HEK293 (cell line): ENCODE data around the gene OLFM2.
A peak's percentile ranks its signal among the peaks of the same experiment; 100 is the strongest.

Experiments
- AEBP2 ChIP-seq: fragments of 450-650 bp; formaldehyde crosslinking; IDR thresholded peaks from 2 replicates; pipeline ENCODE4 v1.5.1; 2016; ENCODE audit warnings: missing biosample characterization, missing genetic modification characterization, borderline replicate concordance
- BCL11A ChIP-seq: fragments of 450-650 bp; formaldehyde crosslinking; IDR thresholded peaks from 2 replicates; pipeline ENCODE4 v1.5.1; 2016; ENCODE audit warnings: low read depth, missing biosample characterization, missing genetic modification characterization
- TRIM28 ChIP-seq: IDR thresholded peaks from 2 replicates; pipeline ENCODE4 v1.6.1; 2011; ENCODE audit warnings: low read length, control low read depth, borderline replicate concordance
- ZBTB48 ChIP-seq: fragments of 450-650 bp; formaldehyde crosslinking; IDR thresholded peaks from 2 replicates; pipeline ENCODE4 v1.5.1; 2016; ENCODE audit warnings: missing biosample characterization, missing genetic modification characterization
- ZEB2 ChIP-seq: fragments of 450-650 bp; formaldehyde crosslinking; IDR thresholded peaks from 2 replicates; pipeline ENCODE4 v1.5.1; 2016; ENCODE audit warnings: missing biosample characterization, missing genetic modification characterization
- ZFP69B ChIP-seq: fragments of 450-650 bp; formaldehyde crosslinking; IDR thresholded peaks from 2 replicates; pipeline ENCODE4 v1.5.1; 2016; ENCODE audit warnings: missing biosample characterization, missing genetic modification characterization
- ZNF132 ChIP-seq: fragments of 450-650 bp; formaldehyde crosslinking; IDR thresholded peaks from 2 replicates; pipeline ENCODE4 v1.5.1; 2017; ENCODE audit warnings: missing biosample characterization, missing genetic modification characterization, borderline replicate concordance
- ZNF157 ChIP-seq: fragments of 450-650 bp; formaldehyde crosslinking; IDR thresholded peaks from 2 replicates; pipeline ENCODE4 v1.5.1; 2016; ENCODE audit warnings: missing biosample characterization, missing genetic modification characterization
- ZNF169 ChIP-seq: fragments of 450-650 bp; formaldehyde crosslinking; IDR thresholded peaks from 2 replicates; pipeline ENCODE4 v1.5.1; 2016; ENCODE audit warnings: missing biosample characterization, missing genetic modification characterization
- ZNF2 ChIP-seq: fragments of 450-650 bp; formaldehyde crosslinking; IDR thresholded peaks from 2 replicates; pipeline ENCODE4 v1.5.1; 2016; ENCODE audit warnings: missing biosample characterization, missing genetic modification characterization
- ZNF202 ChIP-seq: fragments of 450-650 bp; formaldehyde crosslinking; IDR thresholded peaks from 2 replicates; pipeline ENCODE4 v1.5.1; 2016; ENCODE audit warnings: missing biosample characterization, missing genetic modification characterization, borderline replicate concordance
- ZNF266 ChIP-seq: fragments of 450-650 bp; formaldehyde crosslinking; IDR thresholded peaks from 2 replicates; pipeline ENCODE4 v1.5.1; 2016; ENCODE audit warnings: missing biosample characterization, missing genetic modification characterization, low read depth
- ZNF501 ChIP-seq: fragments of 450-650 bp; formaldehyde crosslinking; IDR thresholded peaks from 2 replicates; pipeline ENCODE4 v1.5.1; 2016; ENCODE audit warnings: missing biosample characterization, missing genetic modification characterization
- ZNF518A ChIP-seq: fragments of 450-650 bp; formaldehyde crosslinking; conservative IDR thresholded peaks from 2 replicates; pipeline ENCODE4 v1.5.1; 2016; ENCODE audit warnings: low read depth, missing biosample characterization, missing genetic modification characterization
- ZNF529 ChIP-seq: fragments of 450-650 bp; formaldehyde crosslinking; IDR thresholded peaks from 2 replicates; pipeline ENCODE4 v1.5.1; 2017; ENCODE audit warnings: missing genetic modification characterization, missing biosample characterization; ENCODE audit not compliant: insufficient replicate concordance
- ZNF558 ChIP-seq: fragments of 450-650 bp; formaldehyde crosslinking; IDR thresholded peaks from 2 replicates; pipeline ENCODE4 v1.5.1; 2016; ENCODE audit warnings: missing biosample characterization, missing genetic modification characterization
- ZNF596 ChIP-seq: fragments of 450-650 bp; IDR thresholded peaks from 2 replicates; pipeline ENCODE4 v1.5.0; 2018; ENCODE audit warnings: missing biosample characterization, mild to moderate bottlenecking, missing genetic modification characterization, moderate library complexity
- ZNF624 ChIP-seq: fragments of 450-650 bp; formaldehyde crosslinking; IDR thresholded peaks from 2 replicates; pipeline ENCODE4 v1.5.1; 2017; ENCODE audit warnings: missing biosample characterization, missing genetic modification characterization
- ZNF629 ChIP-seq: fragments of 450-650 bp; formaldehyde crosslinking; IDR thresholded peaks from 2 replicates; pipeline ENCODE4 v1.5.1; 2017; ENCODE audit warnings: missing biosample characterization, missing genetic modification characterization
- ZNF670 ChIP-seq: fragments of 450-650 bp; formaldehyde crosslinking; IDR thresholded peaks from 2 replicates; pipeline ENCODE4 v1.5.1; 2016; ENCODE audit warnings: missing biosample characterization, missing genetic modification characterization, low read depth
- ZNF677 ChIP-seq: fragments of 450-650 bp; IDR thresholded peaks from 2 replicates; pipeline ENCODE4 v1.5.0; 2018; ENCODE audit warnings: missing biosample characterization, mild to moderate bottlenecking, missing genetic modification characterization, moderate library complexity
- ZNF791 ChIP-seq: fragments of 450-650 bp; formaldehyde crosslinking; IDR thresholded peaks from 2 replicates; pipeline ENCODE4 v1.5.1; 2016; ENCODE audit warnings: missing biosample characterization, missing genetic modification characterization
- ZNF837 ChIP-seq: fragments of 450-650 bp; formaldehyde crosslinking; IDR thresholded peaks from 2 replicates; pipeline ENCODE4 v1.5.1; 2016; ENCODE audit warnings: missing biosample characterization, missing genetic modification characterization
- ZSCAN30 ChIP-seq: fragments of 450-650 bp; IDR thresholded peaks from 2 replicates; pipeline ENCODE4 v1.5.1; 2018; ENCODE audit warnings: missing biosample characterization, mild to moderate bottlenecking, missing genetic modification characterization, moderate library complexity
- TF ChIP-seq, protein P1 (sequence below): fragments of 450-650 bp; formaldehyde crosslinking; IDR thresholded peaks from 2 replicates; pipeline ENCODE4 v1.5.1; 2016; ENCODE audit warnings: missing biosample characterization, missing genetic modification characterization
- TF ChIP-seq, protein P2 (sequence below): fragments of 450-650 bp; formaldehyde crosslinking; IDR thresholded peaks from 2 replicates; pipeline ENCODE4 v1.5.1; 2017; ENCODE audit warnings: missing biosample characterization, missing genetic modification characterization
- TF ChIP-seq, protein P3 (sequence below): fragments of 450-650 bp; IDR thresholded peaks from 2 replicates; pipeline ENCODE4 v1.5.1; 2018; ENCODE audit warnings: missing biosample characterization, mild to moderate bottlenecking, missing genetic modification characterization

OLFM2 gene

DNA sequence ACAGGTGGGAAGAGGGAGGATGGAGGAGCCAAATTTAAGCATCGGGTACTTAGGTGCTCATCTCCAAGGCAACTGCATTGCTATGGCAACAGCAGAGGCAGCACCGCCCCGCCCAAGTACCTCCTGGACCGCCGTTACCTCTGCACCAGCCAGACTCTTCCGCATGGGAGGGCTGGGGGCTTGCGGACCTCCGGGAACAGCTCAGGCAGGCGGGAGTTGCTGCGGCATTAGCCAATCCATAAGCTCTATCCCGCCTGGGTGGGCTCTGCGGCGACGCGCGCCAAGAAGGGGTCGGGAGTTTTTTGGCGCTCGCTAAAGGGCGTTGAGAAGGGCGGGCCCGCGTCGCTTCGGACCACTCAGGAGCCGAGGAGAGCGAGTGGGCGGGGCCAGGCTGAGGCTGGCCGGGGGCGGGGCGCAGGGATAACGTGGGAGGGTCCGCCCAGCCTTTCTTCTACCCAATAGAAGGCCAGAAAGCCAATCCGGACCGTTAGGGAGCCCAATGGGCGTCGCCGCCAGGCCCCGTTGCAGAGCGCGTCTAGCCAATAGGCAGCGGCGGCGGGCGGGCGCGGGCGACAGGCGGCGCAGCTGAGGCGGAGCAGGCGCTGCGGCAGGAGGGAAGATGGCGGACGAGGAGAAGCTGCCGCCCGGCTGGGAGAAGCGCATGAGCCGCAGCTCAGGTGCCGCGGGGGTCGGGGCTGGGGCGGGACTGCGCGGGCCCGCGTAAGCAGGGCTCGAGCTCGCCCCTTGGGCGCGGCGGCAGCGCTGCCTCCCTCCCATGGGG lies 101.4 kb downstream of the OLFM2 start, which contains the start of gene PIN1 (continued):
- TF ChIP-seq ZNF677 (tag by site-specific recombination) = no peak
- 0 out of 2 replicates have a peak, but pooled peaks have one; percentile 12 for TF ChIP-seq ZNF629 (tag by site-specific recombination)
- TF ChIP-seq ZNF501 = no peak
- no peak for TF ChIP-seq ZNF791 (tag by site-specific recombination)
- no peak for TF ChIP-seq ZFP69B (tag by site-specific recombination)
- TF ChIP-seq ZNF2 = no peak; the same call in 1 of the 2 replicates
- TF ChIP-seq ZNF529 = no peak
- TF ChIP-seq ZNF837 (tag by site-specific recombination) = no peak
- no peak for TF ChIP-seq ZSCAN30 (tag by site-specific recombination)
- no peak for TF ChIP-seq ZNF558 (tag by site-specific recombination)
- no peak for TF ChIP-seq ZNF518A (tag by site-specific recombination)
- no peak for TF ChIP-seq TRIM28
- TF ChIP-seq ZBTB48 (tag by site-specific recombination) = no peak
- TF ChIP-seq, protein P1, sequence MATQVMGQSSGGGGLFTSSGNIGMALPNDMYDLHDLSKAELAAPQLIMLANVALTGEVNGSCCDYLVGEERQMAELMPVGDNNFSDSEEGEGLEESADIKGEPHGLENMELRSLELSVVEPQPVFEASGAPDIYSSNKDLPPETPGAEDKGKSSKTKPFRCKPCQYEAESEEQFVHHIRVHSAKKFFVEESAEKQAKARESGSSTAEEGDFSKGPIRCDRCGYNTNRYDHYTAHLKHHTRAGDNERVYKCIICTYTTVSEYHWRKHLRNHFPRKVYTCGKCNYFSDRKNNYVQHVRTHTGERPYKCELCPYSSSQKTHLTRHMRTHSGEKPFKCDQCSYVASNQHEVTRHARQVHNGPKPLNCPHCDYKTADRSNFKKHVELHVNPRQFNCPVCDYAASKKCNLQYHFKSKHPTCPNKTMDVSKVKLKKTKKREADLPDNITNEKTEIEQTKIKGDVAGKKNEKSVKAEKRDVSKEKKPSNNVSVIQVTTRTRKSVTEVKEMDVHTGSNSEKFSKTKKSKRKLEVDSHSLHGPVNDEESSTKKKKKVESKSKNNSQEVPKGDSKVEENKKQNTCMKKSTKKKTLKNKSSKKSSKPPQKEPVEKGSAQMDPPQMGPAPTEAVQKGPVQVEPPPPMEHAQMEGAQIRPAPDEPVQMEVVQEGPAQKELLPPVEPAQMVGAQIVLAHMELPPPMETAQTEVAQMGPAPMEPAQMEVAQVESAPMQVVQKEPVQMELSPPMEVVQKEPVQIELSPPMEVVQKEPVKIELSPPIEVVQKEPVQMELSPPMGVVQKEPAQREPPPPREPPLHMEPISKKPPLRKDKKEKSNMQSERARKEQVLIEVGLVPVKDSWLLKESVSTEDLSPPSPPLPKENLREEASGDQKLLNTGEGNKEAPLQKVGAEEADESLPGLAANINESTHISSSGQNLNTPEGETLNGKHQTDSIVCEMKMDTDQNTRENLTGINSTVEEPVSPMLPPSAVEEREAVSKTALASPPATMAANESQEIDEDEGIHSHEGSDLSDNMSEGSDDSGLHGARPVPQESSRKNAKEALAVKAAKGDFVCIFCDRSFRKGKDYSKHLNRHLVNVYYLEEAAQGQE (tag by site-specific recombination) = no peak
- TF ChIP-seq ZNF169 = no peak
- no peak for TF ChIP-seq BCL11A (tag by site-specific recombination)
- TF ChIP-seq ZNF596 (tag by site-specific recombination) = no peak
- TF ChIP-seq ZNF266 (tag by site-specific recombination) = no peak
- TF ChIP-seq, protein P2, sequence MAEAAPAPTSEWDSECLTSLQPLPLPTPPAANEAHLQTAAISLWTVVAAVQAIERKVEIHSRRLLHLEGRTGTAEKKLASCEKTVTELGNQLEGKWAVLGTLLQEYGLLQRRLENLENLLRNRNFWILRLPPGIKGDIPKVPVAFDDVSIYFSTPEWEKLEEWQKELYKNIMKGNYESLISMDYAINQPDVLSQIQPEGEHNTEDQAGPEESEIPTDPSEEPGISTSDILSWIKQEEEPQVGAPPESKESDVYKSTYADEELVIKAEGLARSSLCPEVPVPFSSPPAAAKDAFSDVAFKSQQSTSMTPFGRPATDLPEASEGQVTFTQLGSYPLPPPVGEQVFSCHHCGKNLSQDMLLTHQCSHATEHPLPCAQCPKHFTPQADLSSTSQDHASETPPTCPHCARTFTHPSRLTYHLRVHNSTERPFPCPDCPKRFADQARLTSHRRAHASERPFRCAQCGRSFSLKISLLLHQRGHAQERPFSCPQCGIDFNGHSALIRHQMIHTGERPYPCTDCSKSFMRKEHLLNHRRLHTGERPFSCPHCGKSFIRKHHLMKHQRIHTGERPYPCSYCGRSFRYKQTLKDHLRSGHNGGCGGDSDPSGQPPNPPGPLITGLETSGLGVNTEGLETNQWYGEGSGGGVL = no peak
- no peak for TF ChIP-seq ZNF670 (tag by site-specific recombination)
- TF ChIP-seq ZNF157 (tag by site-specific recombination) = no peak
- TF ChIP-seq, protein P3, sequence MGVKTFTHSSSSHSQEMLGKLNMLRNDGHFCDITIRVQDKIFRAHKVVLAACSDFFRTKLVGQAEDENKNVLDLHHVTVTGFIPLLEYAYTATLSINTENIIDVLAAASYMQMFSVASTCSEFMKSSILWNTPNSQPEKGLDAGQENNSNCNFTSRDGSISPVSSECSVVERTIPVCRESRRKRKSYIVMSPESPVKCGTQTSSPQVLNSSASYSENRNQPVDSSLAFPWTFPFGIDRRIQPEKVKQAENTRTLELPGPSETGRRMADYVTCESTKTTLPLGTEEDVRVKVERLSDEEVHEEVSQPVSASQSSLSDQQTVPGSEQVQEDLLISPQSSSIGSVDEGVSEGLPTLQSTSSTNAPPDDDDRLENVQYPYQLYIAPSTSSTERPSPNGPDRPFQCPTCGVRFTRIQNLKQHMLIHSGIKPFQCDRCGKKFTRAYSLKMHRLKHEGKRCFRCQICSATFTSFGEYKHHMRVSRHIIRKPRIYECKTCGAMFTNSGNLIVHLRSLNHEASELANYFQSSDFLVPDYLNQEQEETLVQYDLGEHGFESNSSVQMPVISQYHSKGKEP = no peak
- no peak for TF ChIP-seq ZNF132 (tag by site-specific recombination)
- TF ChIP-seq ZNF624 = no peak
- no peak for TF ChIP-seq AEBP2 (tag by site-specific recombination)
- no peak for TF ChIP-seq ZNF202 (tag by site-specific recombination)
- TF ChIP-seq ZEB2 (tag by site-specific recombination) = peak; percentile 61
